ENCODE measurements around the gene PDE4A.

- TF ChIP-seq MAX (IDR thresholded peaks at IDR 0.05) (no peak), REST (IDR thresholded peaks at IDR 0.05) (no peak), CTCF (IDR thresholded peaks at IDR 0.05; ENCODE audit: low read depth, low read length, missing input control) (no peak), ZBTB33 (IDR thresholded peaks at IDR 0.05) (no peak), SP1 (IDR thresholded peaks at IDR 0.05) (no peak), GABPA (IDR thresholded peaks at IDR 0.05 in 1 of 2, conservative IDR thresholded peaks at IDR 0.05 in 1 of 2) (no peak)
Observed at GRCh38 chr19:10428996-10429381, 8.7 kb downstream of the PDE4A start.
